Articular chondrocyte of knee joint (primary cell): Measurements from ENCODE around the gene CCDC196. TPM values are rescaled to one million over a fixed set of nuclear protein-coding genes. Genes with fewer than 3 reads are reported as not detected.

ENCODE experiments used
- total RNA-seq: library from RNA; depleted of rRNA; stranded (reverse); fragments of >200 nt; gene quantifications from 2 replicates; pipeline ENCODE4 v1.2.3, GENCODE V29; 2012

CCDC196 gene
- total RNA-seq: not detected in 2 replicates

GRCh38 chr14:66485910-66486421 lies at the start of gene CCDC196:
Gene CCDC196 (plus strand): TSS chr14:66486371. CDS start chr14:66486503, 132 bp downstream.

GRCh38 chr14:66507722-66508546 lies 21.8 kb downstream of the CCDC196 start, which contains the start of gene GPHN:
Gene GPHN (plus strand): TSS chr14:66508147.

Other genes with a start within 250 kb of the CCDC196 start
- 7.9 and 12.4 TPM in 2 replicates for gene GPHN, start 21.8 kb downstream of the CCDC196 start, total RNA-seq